HepG2 (cell line): ENCODE data around the gene SLC2A13. TPM values are rescaled to one million over a fixed set of nuclear protein-coding genes. Genes with fewer than 3 reads are reported as not detected.

Source experiments
- ATAC-seq: fragments of 200-7000 bp; cut with Tn5 transposase; 3 replicates; pipeline ENCODE4 v1.9.1; 2020; ENCODE audit warnings: mild to moderate bottlenecking, moderate library complexity
- BruUV-seq: library from RNA; stranded (reverse); fragments of 400-500 nt; replicated peaks from 2 replicates; lab custom pipeline; 2021; lab: Mats Ljungman, UMichigan
- CTCF ChIA-PET: fragments of 300-600 bp; formaldehyde crosslinking; extraction: SDS; loops from one replicate; lab custom pipeline; 2021; ENCODE audit warnings: low total read pairs, inconsistent platforms, low intra/inter-chr PET ratio; lab: Yijun Ruan, JAX
- POLR2A ChIA-PET: fragments of 350-600 bp; sonication (Branson Sonifier 250); formaldehyde crosslinking; loops from one replicate; lab custom pipeline; 2020; ENCODE audit warnings: antibody characterized with exemption, inconsistent platforms; lab: Yijun Ruan, JAX
- DNase-seq: peaks from one replicate; pipeline ENCODE4 v3.0.0-alpha.2; 2015; ENCODE audit warnings: low spot score
- FAIRE-seq: peaks from 3 replicates; lab custom pipeline; 2011; peaks lifted over from hg19 to GRCh38; lab: Jason Lieb, UNC
- H2AFZ ChIP-seq: one replicate; pipeline ENCODE4 v1.6.1; 2011; ENCODE audit warnings: low read length, inconsistent platforms
- H3K27ac ChIP-seq: fragments of 300-600 bp; 3 replicates; pipeline ENCODE4 v1.8.0; 2011; ENCODE audit warnings: mixed run types, mild to moderate bottlenecking, mixed read lengths, low read length, inconsistent platforms; ENCODE audit not compliant: insufficient read depth; ENCODE audit errors: extremely low read length
- H3K27me3 ChIP-seq, 2 experiments: fragments of 200-600 bp in 1 of 2; 2 replicates in 1 of 2; 3 replicates in 1 of 2; pipeline versions ENCODE4 v1.6.0 to v1.8.0; 2011; ENCODE audit warnings: low read length in 2 of 2, mild to moderate bottlenecking in 2 of 2, moderate library complexity in 2 of 2, inconsistent platforms in 1 of 2; ENCODE audit not compliant: insufficient read depth in 2 of 2, control insufficient read depth in 1 of 2
- H3K36me3 ChIP-seq, 2 experiments: fragments of 200-600 bp in 1 of 2; replicated peaks in 1 of 2; 2 replicates in 1 of 2; 3 replicates in 1 of 2; pipeline versions ENCODE4 v1.5.1 to v1.8.0; 2011; ENCODE audit warnings: low read length in 2 of 2, inconsistent platforms in 1 of 2; ENCODE audit not compliant: insufficient read depth in 2 of 2, control insufficient read depth in 1 of 2
- H3K4me1 ChIP-seq: 2 replicates; pipeline ENCODE4 v1.5.1; 2012; ENCODE audit warnings: low read length, inconsistent platforms; ENCODE audit not compliant: insufficient read depth
- H3K4me2 ChIP-seq: 2 replicates; pipeline ENCODE4 v1.6.0; 2011; ENCODE audit warnings: low read depth, low read length, inconsistent platforms
- H3K4me3 ChIP-seq, 3 experiments: fragments of 200-600 bp in 1 of 3; sonication (generic), shearing (Covaris generic) in 1 of 3; replicated peaks in 1 of 3; 2 replicates each; pipeline ENCODE4 v1.5.1; 2011 to 2016; ENCODE audit warnings: low read length in 3 of 3, inconsistent platforms in 2 of 3, low read depth in 2 of 3, mild to moderate bottlenecking in 2 of 3, control low read depth in 1 of 3, mixed read lengths in 1 of 3; ENCODE audit not compliant: insufficient read depth in 1 of 3
- H3K79me2 ChIP-seq: one replicate; pipeline ENCODE4 v1.6.1; 2011; ENCODE audit warnings: low read length, inconsistent platforms; ENCODE audit not compliant: insufficient read depth
- H3K9ac ChIP-seq: 2 replicates; pipeline ENCODE4 v1.6.0; 2011; ENCODE audit warnings: mild to moderate bottlenecking, low read depth, low read length, inconsistent platforms; ENCODE audit not compliant: insufficient read depth
- H3K9me3 ChIP-seq: 2 replicates; pipeline ENCODE4 v1.5.1; 2012; ENCODE audit warnings: mild to moderate bottlenecking, low read length
- H4K20me1 ChIP-seq: 2 replicates; pipeline ENCODE4 v1.6.0; 2011; ENCODE audit warnings: inconsistent platforms, mild to moderate bottlenecking, low read length, moderate library complexity; ENCODE audit not compliant: insufficient read depth
- AGO2 ChIP-seq: fragments of 200-400 bp; formaldehyde crosslinking; optimal IDR thresholded peaks from 2 replicates; pipeline ENCODE3; 2017; ENCODE audit warnings: mild to moderate bottlenecking, low read depth, low read length, moderate library complexity
- DNMT3B ChIP-seq: conservative IDR thresholded peaks from 2 replicates; pipeline ENCODE4 v1.6.1; 2016; ENCODE audit warnings: missing biosample characterization, control low read depth
- EED ChIP-seq: sonication (generic); formaldehyde crosslinking; IDR thresholded peaks from 2 replicates; pipeline ENCODE4 v1.5.0; 2020; ENCODE audit warnings: mild to moderate bottlenecking, missing genetic modification reagents
- FOXK1 ChIP-seq: sonication (generic); formaldehyde crosslinking; IDR thresholded peaks from 2 replicates; pipeline ENCODE4 v1.4.0; 2020; ENCODE audit warnings: low read depth, missing genetic modification reagents, borderline replicate concordance
- SPEN ChIP-seq: sonication (generic); formaldehyde crosslinking; IDR thresholded peaks from 2 replicates; pipeline ENCODE4 v1.5.1; 2020; ENCODE audit warnings: low read depth, mild to moderate bottlenecking, missing genetic modification reagents
- SRF ChIP-seq: IDR thresholded peaks from 2 replicates; pipeline ENCODE4 v1.6.1; 2011; ENCODE audit warnings: mild to moderate bottlenecking, low read depth, low read length, moderate library complexity
- TBX3 ChIP-seq: fragments of 450-650 bp; IDR thresholded peaks from 2 replicates; pipeline ENCODE4 v1.6.1; 2017; ENCODE audit warnings: antibody characterized with exemption, mild to moderate bottlenecking, inconsistent platforms, borderline replicate concordance
- ZBTB20 ChIP-seq: sonication (generic); formaldehyde crosslinking; IDR thresholded peaks from 2 replicates; pipeline ENCODE4 v1.8.1; 2023; ENCODE audit warnings: missing genetic modification reagents, low read depth, mild to moderate bottlenecking, borderline replicate concordance
- ZBTB21 ChIP-seq: sonication (generic); formaldehyde crosslinking; IDR thresholded peaks from 2 replicates; pipeline ENCODE4 v1.4.0; 2020; ENCODE audit warnings: missing genetic modification reagents
- ZFP37 ChIP-seq: sonication (generic); formaldehyde crosslinking; IDR thresholded peaks from 2 replicates; pipeline ENCODE4 v1.4.0; 2020; ENCODE audit warnings: missing genetic modification reagents, borderline replicate concordance
- ZKSCAN8 ChIP-seq: IDR thresholded peaks from 2 replicates; pipeline ENCODE4 v1.6.1; 2016; ENCODE audit warnings: borderline replicate concordance, missing genetic modification reagents, missing compliant biosample characterization
- ZNF143 ChIP-seq: sonication (generic); formaldehyde crosslinking; IDR thresholded peaks from 2 replicates; pipeline ENCODE4 v1.4.0; 2020; ENCODE audit warnings: missing genetic modification reagents
- ZNF367 ChIP-seq: sonication (generic); formaldehyde crosslinking; IDR thresholded peaks from 2 replicates; pipeline ENCODE4 v1.4.0; 2020; ENCODE audit warnings: missing genetic modification reagents, borderline replicate concordance
- WGBS: methylation state at CpG from one replicate; pipeline ENCODE4 v1.1.6; 2017; ENCODE audit warnings: low lambda C conversion rate; 5-methylcytosine and 5-hydroxymethylcytosine counted together
- in situ Hi-C: cut with HindIII; loops from 2 replicates; pipeline ENCODE4 v1.10.0; 2017; ENCODE audit warnings: low pct_unique_long_range_greater_than_20kb; ENCODE audit not compliant: extremely low pct_ligation_motif_present
- intact Hi-C: fragments of 100-400 bp; cut with micrococcal nuclease; formaldehyde crosslinking; loops from one replicate; pipeline ENCODE4 v1.10.0; 2022; ENCODE audit not compliant: unreplicated experiment
- polyA plus RNA-seq, 8 experiments: library from polyadenylated mRNA; depleted of rRNA in 3 of 8; stranded (reverse) in 7 of 8; unstranded in 1 of 8; fragments of >200 nt; fragmentation: Illumina TruSeq in 4 of 8; extraction: Trizol in 4 of 8; gene quantifications; 2 replicates each; pipeline versions ENCODE4 v1.2.1 to v1.2.3, GENCODE V29; 2011 to 2016; ENCODE audit warnings: low read depth in 4 of 8, missing spikeins in 1 of 8, mixed read lengths in 1 of 8; ENCODE audit not compliant: insufficient read depth in 1 of 8
- total RNA-seq, 5 experiments: library from RNA; depleted of rRNA; stranded (reverse); fragments of >200 nt; fragmentation: Illumina TruSeq; extraction: Trizol; gene quantifications; 2 replicates each; pipeline ENCODE4 v1.2.3, GENCODE V29; 2016; ENCODE audit warnings: low read depth in 1 of 5
- TF ChIP-seq, protein P1 (sequence below): sonication (generic); formaldehyde crosslinking; IDR thresholded peaks from 2 replicates; pipeline ENCODE4 v1.4.0; 2020; ENCODE audit warnings: missing genetic modification reagents
- TF ChIP-seq, protein P2 (sequence below): sonication (generic); formaldehyde crosslinking; IDR thresholded peaks from 2 replicates; pipeline ENCODE4 v1.9.0; 2021; ENCODE audit warnings: missing genetic modification reagents, mild to moderate bottlenecking, borderline replicate concordance

SLC2A13 gene
- total and polyA plus RNA-seq, 2 of the 13 experiments (the other 11 are each of a cell fraction or from before 2014, with no cell fraction given), result 5.5 to 6.0 TPM

DNA sequence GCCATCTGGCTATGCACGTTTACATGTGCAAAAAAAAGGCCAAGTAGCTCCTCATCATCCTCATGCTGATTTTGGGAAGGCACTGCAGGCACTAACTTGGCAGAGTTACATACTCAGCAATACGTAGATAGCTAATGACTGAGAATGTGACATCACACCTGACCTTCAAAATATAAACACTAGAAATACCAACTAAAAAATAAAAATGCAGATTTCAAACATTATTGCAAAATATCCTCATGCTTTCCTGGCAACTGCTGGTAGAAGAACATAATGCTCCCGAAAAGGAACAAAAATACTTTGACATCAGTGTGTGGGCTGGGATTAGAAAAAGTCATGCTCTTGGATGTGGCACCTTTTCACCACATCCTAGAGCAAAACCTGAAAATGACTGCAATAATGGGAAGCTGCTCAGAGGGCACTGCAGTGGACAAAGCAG, 333.0 kb downstream of the SLC2A13 start:
- H3K27ac ChIP-seq, result no peak overlapping the region
- ChIA-PET CTCF (no interaction called here), POLR2A (no interaction called here)
- no peak overlapping the region for H3K4me3 ChIP-seq
- no peaks in the 10 kb centered on the region for H3K27me3 ChIP-seq
- FAIRE-seq, result no peak
- intact Hi-C loops, result no loop called here
- TF ChIP-seq SRF (no peak), ZBTB21 (CRISPR knock-in tag) (no peak), FOXK1 (no peak), ZNF367 (CRISPR knock-in tag) (no peak), ZFP37 (no peak), ZKSCAN8 (CRISPR knock-in tag) (no peak), SPEN (CRISPR knock-in tag) (no peak), TBX3 (no peak), DNMT3B (no peak), ZNF143 (CRISPR knock-in tag) (no peak), AGO2 (no peak), EED (CRISPR knock-in tag) (no peak), ZBTB20 (CRISPR knock-in tag) (no peak)
- TF ChIP-seq, protein P1, sequence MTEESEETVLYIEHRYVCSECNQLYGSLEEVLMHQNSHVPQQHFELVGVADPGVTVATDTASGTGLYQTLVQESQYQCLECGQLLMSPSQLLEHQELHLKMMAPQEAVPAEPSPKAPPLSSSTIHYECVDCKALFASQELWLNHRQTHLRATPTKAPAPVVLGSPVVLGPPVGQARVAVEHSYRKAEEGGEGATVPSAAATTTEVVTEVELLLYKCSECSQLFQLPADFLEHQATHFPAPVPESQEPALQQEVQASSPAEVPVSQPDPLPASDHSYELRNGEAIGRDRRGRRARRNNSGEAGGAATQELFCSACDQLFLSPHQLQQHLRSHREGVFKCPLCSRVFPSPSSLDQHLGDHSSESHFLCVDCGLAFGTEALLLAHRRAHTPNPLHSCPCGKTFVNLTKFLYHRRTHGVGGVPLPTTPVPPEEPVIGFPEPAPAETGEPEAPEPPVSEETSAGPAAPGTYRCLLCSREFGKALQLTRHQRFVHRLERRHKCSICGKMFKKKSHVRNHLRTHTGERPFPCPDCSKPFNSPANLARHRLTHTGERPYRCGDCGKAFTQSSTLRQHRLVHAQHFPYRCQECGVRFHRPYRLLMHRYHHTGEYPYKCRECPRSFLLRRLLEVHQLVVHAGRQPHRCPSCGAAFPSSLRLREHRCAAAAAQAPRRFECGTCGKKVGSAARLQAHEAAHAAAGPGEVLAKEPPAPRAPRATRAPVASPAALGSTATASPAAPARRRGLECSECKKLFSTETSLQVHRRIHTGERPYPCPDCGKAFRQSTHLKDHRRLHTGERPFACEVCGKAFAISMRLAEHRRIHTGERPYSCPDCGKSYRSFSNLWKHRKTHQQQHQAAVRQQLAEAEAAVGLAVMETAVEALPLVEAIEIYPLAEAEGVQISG (CRISPR knock-in tag), result no peak
- TF ChIP-seq, protein P2, sequence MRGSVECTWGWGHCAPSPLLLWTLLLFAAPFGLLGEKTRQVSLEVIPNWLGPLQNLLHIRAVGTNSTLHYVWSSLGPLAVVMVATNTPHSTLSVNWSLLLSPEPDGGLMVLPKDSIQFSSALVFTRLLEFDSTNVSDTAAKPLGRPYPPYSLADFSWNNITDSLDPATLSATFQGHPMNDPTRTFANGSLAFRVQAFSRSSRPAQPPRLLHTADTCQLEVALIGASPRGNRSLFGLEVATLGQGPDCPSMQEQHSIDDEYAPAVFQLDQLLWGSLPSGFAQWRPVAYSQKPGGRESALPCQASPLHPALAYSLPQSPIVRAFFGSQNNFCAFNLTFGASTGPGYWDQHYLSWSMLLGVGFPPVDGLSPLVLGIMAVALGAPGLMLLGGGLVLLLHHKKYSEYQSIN, result no peak
- no peak for ATAC-seq
- no peaks in the 10 kb centered on the region for H3K4me1 ChIP-seq
- BruUV-seq, result no TSS peak
- H2AFZ ChIP-seq, result no peak overlapping the region
- no peaks in the 10 kb centered on the region for H4K20me1 ChIP-seq
- in situ Hi-C loops, result loop anchor here (10.0 kb wide), 1 partner anchor 332 kb away; the partner anchor contains the start of gene SLC2A13
- no peaks in the 10 kb centered on the region for H3K9me3 ChIP-seq
- no peaks in the 10 kb centered on the region for H3K79me2 ChIP-seq
- no peak overlapping the region for H3K4me2 ChIP-seq
- no peak for DNase-seq
- no peak overlapping the region for H3K9ac ChIP-seq
- no peaks in the 10 kb centered on the region for H3K36me3 ChIP-seq
- WGBS, result 62% methylated on average over 3 of the region's 3 CpGs
